H9 (cell line): ENCODE results near the gene HIF1A. TPM values are rescaled to one million over a fixed set of nuclear protein-coding genes. Genes with fewer than 3 reads are reported as not detected.

Experiments
- DNase-seq: peaks from one replicate; pipeline ENCODE4 v3.0.0-alpha.2; 2017
- H2AFZ ChIP-seq: one replicate; pipeline ENCODE4 v1.6.1; 2013; ENCODE audit warnings: mild to moderate bottlenecking, low read length, control low read depth, moderate library complexity
- H2AK5ac ChIP-seq: 2 replicates; pipeline ENCODE4 v1.6.1; 2013; ENCODE audit warnings: low read length, control low read depth, mixed read lengths; ENCODE audit not compliant: insufficient read length
- H2BK120ac ChIP-seq: one replicate; pipeline ENCODE4 v1.6.1; 2013; ENCODE audit warnings: low read depth, mild to moderate bottlenecking, low read length, control low read depth, inconsistent platforms; ENCODE audit not compliant: poor library complexity, severe bottlenecking
- H2BK12ac ChIP-seq: 2 replicates; pipeline ENCODE4 v1.6.1; 2013; ENCODE audit warnings: low read length, control low read depth, mixed read lengths, low read depth; ENCODE audit not compliant: insufficient read length
- H2BK15ac ChIP-seq: 2 replicates; pipeline ENCODE4 v1.6.1; 2013; ENCODE audit warnings: low read depth, low read length, control low read depth
- H2BK20ac ChIP-seq: one replicate; pipeline ENCODE4 v1.6.1; 2013; ENCODE audit warnings: low read depth, mild to moderate bottlenecking, low read length, control low read depth, inconsistent platforms; ENCODE audit not compliant: poor library complexity, severe bottlenecking
- H2BK5ac ChIP-seq: 2 replicates; pipeline ENCODE4 v1.6.1; 2013; ENCODE audit warnings: low read length, control low read depth, mixed read lengths; ENCODE audit not compliant: insufficient read length
- H3K14ac ChIP-seq: 2 replicates; pipeline ENCODE4 v1.6.1; 2013; ENCODE audit warnings: low read length, control low read depth; ENCODE audit not compliant: insufficient read depth
- H3K18ac ChIP-seq: 2 replicates; pipeline ENCODE4 v1.6.1; 2013; ENCODE audit warnings: low read depth, mild to moderate bottlenecking, mixed read lengths, low read length, control low read depth; ENCODE audit not compliant: insufficient read length
- H3K23ac ChIP-seq: 2 replicates; pipeline ENCODE4 v1.6.1; 2013; ENCODE audit warnings: low read length, control low read depth, mixed read lengths, low read depth; ENCODE audit not compliant: insufficient read length
- H3K23me2 ChIP-seq: 2 replicates; pipeline ENCODE4 v1.6.1; 2013; ENCODE audit warnings: low read depth, mild to moderate bottlenecking, mixed read lengths, low read length, control low read depth; ENCODE audit not compliant: insufficient read length, poor library complexity, severe bottlenecking
- H3K27ac ChIP-seq: 2 replicates; pipeline ENCODE4 v1.5.1; 2013; ENCODE audit warnings: low read length, control low read depth, mixed read lengths, low read depth; ENCODE audit not compliant: insufficient read length
- H3K27me3 ChIP-seq: 2 replicates; pipeline ENCODE4 v1.6.1; 2013; ENCODE audit warnings: low read length, control low read depth, inconsistent platforms; ENCODE audit not compliant: insufficient read depth
- H3K4ac ChIP-seq: 2 replicates; pipeline ENCODE4 v1.6.1; 2013; ENCODE audit warnings: low read depth, mild to moderate bottlenecking, control low read depth, inconsistent platforms, low read length, moderate library complexity
- H3K4me1 ChIP-seq: 2 replicates; pipeline ENCODE4 v1.6.1; 2013; ENCODE audit warnings: low read length, control low read depth, inconsistent platforms; ENCODE audit not compliant: insufficient read depth
- H3K4me2 ChIP-seq: 2 replicates; pipeline ENCODE4 v1.6.1; 2013; ENCODE audit warnings: low read length, control low read depth, mixed read lengths; ENCODE audit not compliant: insufficient read length, insufficient read depth
- H3K56ac ChIP-seq: 2 replicates; pipeline ENCODE4 v1.6.1; 2013; ENCODE audit warnings: low read depth, mild to moderate bottlenecking, mixed read lengths, low read length, control low read depth; ENCODE audit not compliant: insufficient read length
- H3K79me1 ChIP-seq: 2 replicates; pipeline ENCODE4 v1.6.1; 2013; ENCODE audit warnings: low read depth, mild to moderate bottlenecking, moderate library complexity, low read length, control low read depth, inconsistent platforms; ENCODE audit not compliant: insufficient read depth, poor library complexity, severe bottlenecking
- H3K79me2 ChIP-seq: 2 replicates; pipeline ENCODE4 v1.6.1; 2013; ENCODE audit warnings: low read length, control low read depth, inconsistent platforms; ENCODE audit not compliant: insufficient read depth
- H3K9ac ChIP-seq: 2 replicates; pipeline ENCODE4 v1.6.1; 2013; ENCODE audit warnings: low read length, control low read depth, mixed read lengths; ENCODE audit not compliant: insufficient read length; ENCODE audit errors: extremely low read depth
- H3K9me3 ChIP-seq: one replicate; pipeline ENCODE4 v1.6.1; 2013; ENCODE audit warnings: low read depth, low read length, inconsistent platforms; ENCODE audit not compliant: control insufficient read depth
- H3T11ph ChIP-seq: one replicate; pipeline ENCODE4 v1.6.1; 2013; ENCODE audit warnings: mild to moderate bottlenecking, low read length, control low read depth, inconsistent platforms
- H4K20me1 ChIP-seq: one replicate; pipeline ENCODE4 v1.6.1; 2013; ENCODE audit not compliant: control insufficient read depth, insufficient read length, insufficient read depth
- H4K5ac ChIP-seq: 2 replicates; pipeline ENCODE4 v1.6.1; 2013; ENCODE audit warnings: low read depth, mild to moderate bottlenecking, mixed read lengths, low read length, control low read depth; ENCODE audit not compliant: insufficient read length
- H4K8ac ChIP-seq: replicated peaks from 2 replicates; pipeline ENCODE4 v1.6.1; 2013; ENCODE audit warnings: low read length, control low read depth, mixed read lengths, low read depth; ENCODE audit not compliant: insufficient read length
- H4K91ac ChIP-seq: 2 replicates; pipeline ENCODE4 v1.6.1; 2013; ENCODE audit warnings: low read depth, mild to moderate bottlenecking, moderate library complexity, mixed read lengths, low read length, control low read depth; ENCODE audit not compliant: insufficient read length
- H3K27ac Mint-ChIP-seq, 3 experiments: 2 replicates in 2 of 3; 3 replicates in 1 of 3; pipeline ENCODE4 v1.8.0; 2020 to 2021; ENCODE audit warnings: mixed read lengths in 3 of 3, mild to moderate bottlenecking in 1 of 3, moderate library complexity in 1 of 3
- H3K27me3 Mint-ChIP-seq: 2 replicates; pipeline ENCODE4 v1.8.0; 2021; ENCODE audit warnings: low read depth, mild to moderate bottlenecking, moderate library complexity, mixed read lengths
- H3K36me3 Mint-ChIP-seq, 3 experiments: 2 replicates in 2 of 3; 3 replicates in 1 of 3; pipeline ENCODE4 v1.8.0; 2020 to 2021; ENCODE audit warnings: low read depth in 3 of 3, mixed read lengths in 3 of 3; ENCODE audit not compliant: insufficient read depth in 1 of 3
- H3K4me1 Mint-ChIP-seq, 2 experiments: 2 replicates each; pipeline ENCODE4 v1.8.0; 2020; ENCODE audit warnings: mixed read lengths in 2 of 2
- H3K4me3 Mint-ChIP-seq, 2 experiments: 2 replicates in 1 of 2; 3 replicates in 1 of 2; pipeline ENCODE4 v1.8.0; 2020 to 2021; ENCODE audit warnings: mild to moderate bottlenecking in 2 of 2, mixed read lengths in 2 of 2, moderate library complexity in 1 of 2
- H3K9me3 Mint-ChIP-seq, 2 experiments: 2 replicates in 1 of 2; 3 replicates in 1 of 2; pipeline ENCODE4 v1.8.0; 2020; ENCODE audit warnings: mild to moderate bottlenecking in 2 of 2, mixed read lengths in 2 of 2, moderate library complexity in 1 of 2
- WGBS: extraction: QIAGEN DNeasy Blood & Tissue Kit; methylation state at CpG from one replicate; pipeline ENCODE4 v1.1.7; 2013; ENCODE audit warnings: missing lambda C conversion rate, low lambda C conversion rate, mixed read lengths; ENCODE audit not compliant: insufficient read length; ENCODE audit errors: extremely low coverage; 5-methylcytosine and 5-hydroxymethylcytosine counted together
- total RNA-seq: library from RNA; stranded (reverse); gene quantifications from 2 replicates; pipeline ENCODE4 v1.2.1, GENCODE V29; 2021
- TF ChIP-seq, protein P1 (sequence below): fragments of 200-600 bp; sonication (generic); conservative IDR thresholded peaks from 3 replicates; pipeline ENCODE4 v1.8.0; 2021; ENCODE audit warnings: antibody characterized with exemption, mild to moderate bottlenecking

Gene HIF1A
- total RNA-seq, 1 experiment from 2014 or later: 154 TPM

- H3K27ac Mint-ChIP-seq: no peak overlapping the region; a peak in 1 of 7 replicates
Measured at GRCh38 chr14:61736751-61737150, 41.4 kb downstream of the HIF1A start.

More at GRCh38 chr14:61736751-61737150, 41.4 kb downstream of the HIF1A start:
- H3K4me1 Mint-ChIP-seq: no peaks in the 10 kb centered on the region
- no peaks in the 10 kb centered on the region for H3K9me3 ChIP-seq
- H3K79me2 ChIP-seq: no peaks in the 10 kb centered on the region
- H3K27me3 ChIP-seq: no peaks in the 10 kb centered on the region
- DNase-seq: no peak
- no peak overlapping the region for H2AFZ ChIP-seq
- no peak overlapping the region for H2BK15ac ChIP-seq
- H4K91ac ChIP-seq: no peak overlapping the region
- H3K27me3 Mint-ChIP-seq: no peaks in the 10 kb centered on the region
- peaks cover 56 to 89% (median 86%) of the 10 kb centered on the region in 3 experiments for H3K36me3 Mint-ChIP-seq
- H4K20me1 ChIP-seq: no peaks in the 10 kb centered on the region
- H2BK5ac ChIP-seq: no peak overlapping the region
- H2BK12ac ChIP-seq: no peak overlapping the region
- no peak overlapping the region for H2BK20ac ChIP-seq
- H3K23ac ChIP-seq: no peak overlapping the region
- H3K27ac ChIP-seq: no peak overlapping the region
- no peak overlapping the region for H3K9ac ChIP-seq
- no peaks in the 10 kb centered on the region for H3K4me1 ChIP-seq
- H3K79me1 ChIP-seq: no peaks in the 10 kb centered on the region
- H3K4ac ChIP-seq: no peak overlapping the region
- H3K4me2 ChIP-seq: no peak overlapping the region
- no peak overlapping the region for H2AK5ac ChIP-seq
- H4K8ac ChIP-seq: no peak overlapping the region
- TF ChIP-seq, protein P1, sequence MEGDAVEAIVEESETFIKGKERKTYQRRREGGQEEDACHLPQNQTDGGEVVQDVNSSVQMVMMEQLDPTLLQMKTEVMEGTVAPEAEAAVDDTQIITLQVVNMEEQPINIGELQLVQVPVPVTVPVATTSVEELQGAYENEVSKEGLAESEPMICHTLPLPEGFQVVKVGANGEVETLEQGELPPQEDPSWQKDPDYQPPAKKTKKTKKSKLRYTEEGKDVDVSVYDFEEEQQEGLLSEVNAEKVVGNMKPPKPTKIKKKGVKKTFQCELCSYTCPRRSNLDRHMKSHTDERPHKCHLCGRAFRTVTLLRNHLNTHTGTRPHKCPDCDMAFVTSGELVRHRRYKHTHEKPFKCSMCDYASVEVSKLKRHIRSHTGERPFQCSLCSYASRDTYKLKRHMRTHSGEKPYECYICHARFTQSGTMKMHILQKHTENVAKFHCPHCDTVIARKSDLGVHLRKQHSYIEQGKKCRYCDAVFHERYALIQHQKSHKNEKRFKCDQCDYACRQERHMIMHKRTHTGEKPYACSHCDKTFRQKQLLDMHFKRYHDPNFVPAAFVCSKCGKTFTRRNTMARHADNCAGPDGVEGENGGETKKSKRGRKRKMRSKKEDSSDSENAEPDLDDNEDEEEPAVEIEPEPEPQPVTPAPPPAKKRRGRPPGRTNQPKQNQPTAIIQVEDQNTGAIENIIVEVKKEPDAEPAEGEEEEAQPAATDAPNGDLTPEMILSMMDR: no peak
- H3T11ph ChIP-seq: no peak overlapping the region
- no peak overlapping the region for H2BK120ac ChIP-seq
- WGBS: no CpG with 5 or more reads among the region's 4 CpGs
- H3K4me3 Mint-ChIP-seq: no peak overlapping the region
- H3K9me3 Mint-ChIP-seq: no peaks in the 10 kb centered on the region
- H3K56ac ChIP-seq: no peak overlapping the region
- H4K5ac ChIP-seq: no peak overlapping the region
- no peak overlapping the region for H3K18ac ChIP-seq
- no peak overlapping the region for H3K14ac ChIP-seq
- no peaks in the 10 kb centered on the region for H3K23me2 ChIP-seq
